Stimulated activated CD8-positive, alpha-beta memory T cell treated with anti-CD3 and anti-CD28 coated beads, Interleukin-7, amount 100 ng/mL, for 48 hours (primary cell): ENCODE measurements around the gene MCM3AP.
"Not testable (repeated sequence)": the region's sequence is repeated elsewhere in the genome, so short reads cannot be mapped to it uniquely, and the experiment has no call there.

ENCODE experiments used
- DNase-seq, 2 donors: peaks; one replicate each; pipeline ENCODE4 v3.0.0-alpha.2; 2020; ENCODE audit warnings: low read depth in 1 of 2; ENCODE audit errors: extremely low read depth in 1 of 2

Gene MCM3AP

GRCh38 chr21:46207006-46207919 is 78.1 kb downstream of the MCM3AP start:
- no peak for DNase-seq

DNA sequence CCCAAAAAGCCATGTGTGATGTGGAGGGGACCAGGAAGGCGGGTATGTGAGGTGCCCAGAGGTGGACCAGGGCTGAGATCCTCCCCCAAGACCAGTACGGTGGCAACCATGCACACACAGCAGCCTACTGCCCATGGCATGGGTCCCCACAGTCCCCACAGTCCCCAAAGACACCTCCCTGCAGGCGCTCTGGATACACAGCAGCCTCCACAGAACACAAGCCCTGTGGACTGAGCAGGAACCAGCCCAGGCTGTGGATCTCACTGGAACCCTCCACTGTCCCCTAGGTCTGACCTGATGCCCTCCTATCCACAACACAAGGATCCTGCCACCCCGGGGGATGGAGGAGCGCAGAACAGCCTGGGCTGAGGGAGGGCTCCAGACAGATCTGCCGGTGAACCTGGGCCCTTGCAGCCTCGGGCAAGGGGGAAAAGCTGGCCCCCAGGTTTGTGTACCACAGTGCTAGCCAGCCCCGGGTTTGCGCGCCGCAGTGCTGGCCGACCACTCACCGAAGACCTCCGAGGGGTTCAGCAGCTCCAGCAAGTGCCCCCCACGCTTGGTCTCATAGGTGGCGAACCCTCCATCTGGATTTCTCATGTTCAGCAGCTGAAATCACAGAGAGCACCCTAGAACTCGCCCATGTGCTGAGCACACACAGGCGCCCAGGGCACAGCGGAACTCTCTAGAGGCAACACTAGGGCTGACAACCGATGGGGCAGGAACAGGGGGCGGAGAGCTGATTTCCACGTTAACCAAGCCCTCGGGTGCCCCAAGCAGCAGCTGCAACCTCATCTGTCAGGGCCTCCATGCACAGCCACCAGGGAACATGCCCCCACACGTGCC is 79.0 kb downstream of the MCM3AP start:
- no peak for DNase-seq

GRCh38 chr21:46205766-46206162 is 79.6 kb downstream of the MCM3AP start:
- no peak for DNase-seq

DNA sequence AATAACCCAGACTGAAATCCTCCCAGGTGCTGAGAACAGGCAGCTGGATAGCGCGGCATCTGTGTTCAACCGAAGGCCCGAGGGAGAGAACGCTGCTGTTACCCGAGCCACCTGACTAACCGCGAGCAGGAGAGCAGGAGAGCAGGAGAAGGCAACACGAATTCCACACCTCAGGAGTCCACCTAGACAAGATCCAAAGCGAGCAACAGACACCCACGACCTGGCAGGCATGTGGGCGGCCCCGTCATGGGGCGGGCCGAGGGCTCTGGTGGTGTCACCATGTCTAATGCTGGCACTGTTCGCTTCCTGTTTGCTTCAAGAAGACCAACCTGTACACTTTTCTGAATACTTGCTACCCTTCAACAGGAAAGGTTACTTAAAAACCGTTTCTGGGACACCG is 80.2 kb downstream of the MCM3AP start:
- DNase-seq = no peak

GRCh38 chr21:46203203-46203600 is 82.2 kb downstream of the MCM3AP start:
- DNase-seq = no peak

DNA sequence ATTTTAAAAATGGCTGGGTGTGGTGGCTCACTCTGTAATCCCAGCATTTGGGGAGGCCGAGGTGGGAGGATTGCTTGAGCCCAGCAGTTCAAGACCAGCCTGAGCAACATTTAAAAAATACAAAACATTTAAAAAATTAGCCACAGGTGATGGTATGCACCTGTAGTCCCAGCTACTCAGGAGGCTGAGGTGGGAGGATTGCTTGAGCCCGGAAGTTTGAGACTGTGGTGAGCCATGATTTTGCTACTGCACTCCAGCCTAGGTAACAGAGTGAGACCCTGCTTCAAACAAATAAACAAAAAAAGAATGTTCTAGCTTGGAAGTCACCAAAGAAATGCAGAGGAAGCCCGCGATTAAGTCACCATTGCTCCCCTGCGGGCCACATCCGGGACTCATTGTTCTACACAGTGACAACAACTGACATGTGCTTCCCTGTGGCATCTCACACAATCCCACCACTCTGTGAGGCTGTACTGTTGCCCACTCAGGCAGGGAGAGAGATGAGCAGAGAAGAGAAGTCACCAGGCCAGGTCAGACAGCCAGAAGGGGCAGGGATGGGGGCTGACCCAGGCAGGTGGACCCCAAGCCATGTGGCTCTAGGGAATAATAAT is 82.7 kb downstream of the MCM3AP start:
- no peak for DNase-seq

GRCh38 chr21:46200877-46201803 is 84.3 kb downstream of the MCM3AP start:
- DNase-seq = not testable (repeated sequence)

- DNase-seq = no peak
Measured at GRCh38 chr21:46199436-46200373, 85.7 kb downstream of the MCM3AP start.

DNA sequence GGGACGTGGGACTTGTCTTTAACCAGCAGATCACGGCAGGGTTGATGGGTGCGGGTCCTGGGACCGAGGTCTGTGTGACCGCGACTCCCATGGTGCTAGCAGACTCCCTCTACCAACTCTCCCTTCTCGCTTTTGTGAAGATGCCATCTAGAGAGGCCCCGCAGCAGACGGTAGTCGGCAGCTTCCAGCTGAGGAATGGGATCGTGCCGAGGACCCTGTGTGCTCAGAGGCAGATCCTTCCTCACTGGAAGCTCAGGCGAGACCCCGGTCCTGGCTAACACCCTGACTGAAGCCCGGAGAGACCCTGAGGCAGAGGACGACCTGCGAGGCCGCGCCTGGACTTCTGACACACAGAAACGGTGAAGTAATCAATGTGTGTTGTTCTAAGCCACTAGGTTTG is 88.7 kb downstream of the MCM3AP start:
- DNase-seq = no peak

DNA sequence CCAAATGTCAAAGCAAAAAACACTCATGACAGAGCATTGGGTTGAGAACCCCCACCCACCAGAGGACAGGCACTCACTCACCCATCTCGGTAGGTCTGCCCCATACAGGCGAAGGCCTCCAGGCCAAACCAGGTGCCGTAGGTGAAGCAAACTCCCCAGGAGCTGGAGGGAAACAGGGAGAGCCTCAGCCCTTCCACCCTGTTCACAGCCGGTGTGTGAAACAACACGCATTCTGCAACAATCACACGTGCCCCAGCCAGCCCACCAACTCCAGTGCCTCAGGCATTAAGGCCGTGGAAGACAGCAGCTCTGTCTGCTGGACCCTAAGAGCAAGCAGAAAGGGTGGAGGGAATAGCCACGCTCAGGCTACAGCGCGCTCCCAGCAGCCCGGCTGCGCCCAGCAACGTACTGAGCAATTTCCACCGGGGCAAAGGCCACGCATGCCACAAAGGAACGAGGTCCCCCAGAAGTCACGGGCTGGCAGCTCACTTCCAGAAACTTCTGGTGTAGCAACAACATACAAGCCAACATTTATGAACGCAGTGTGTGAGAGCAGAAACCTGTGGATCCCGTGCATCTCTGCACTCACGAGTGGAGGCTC is 89.7 kb downstream of the MCM3AP start:
- no peak for DNase-seq

- no peak for DNase-seq
Measured at GRCh38 chr21:46194374-46195334, 90.8 kb downstream of the MCM3AP start.

DNA sequence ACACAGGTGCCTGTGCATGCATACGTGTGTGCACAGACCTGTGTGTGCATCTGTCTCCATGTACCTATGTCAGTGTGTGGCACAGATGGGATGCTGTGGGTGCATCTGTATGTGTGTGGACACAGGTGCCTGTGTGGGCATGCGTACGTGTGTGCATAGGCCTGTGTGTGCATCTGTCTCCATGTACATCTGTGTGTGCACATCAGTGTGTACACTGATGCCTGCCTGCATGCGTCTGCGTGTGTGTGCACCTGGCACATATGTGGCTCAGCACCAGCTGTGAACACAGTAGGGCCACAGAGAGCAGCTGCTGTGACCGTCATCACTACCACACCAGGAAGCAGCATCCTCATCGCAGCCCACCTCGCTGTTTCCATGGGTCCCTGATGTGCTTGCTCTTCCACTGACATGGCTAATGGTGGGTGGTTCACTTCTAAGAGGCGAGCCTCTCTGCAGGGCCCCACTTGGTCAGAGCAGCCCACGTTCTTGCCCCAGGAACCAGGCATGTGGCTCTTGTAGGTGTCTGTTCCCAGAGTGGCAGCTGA is 91.5 kb downstream of the MCM3AP start:
- DNase-seq = no peak

DNA sequence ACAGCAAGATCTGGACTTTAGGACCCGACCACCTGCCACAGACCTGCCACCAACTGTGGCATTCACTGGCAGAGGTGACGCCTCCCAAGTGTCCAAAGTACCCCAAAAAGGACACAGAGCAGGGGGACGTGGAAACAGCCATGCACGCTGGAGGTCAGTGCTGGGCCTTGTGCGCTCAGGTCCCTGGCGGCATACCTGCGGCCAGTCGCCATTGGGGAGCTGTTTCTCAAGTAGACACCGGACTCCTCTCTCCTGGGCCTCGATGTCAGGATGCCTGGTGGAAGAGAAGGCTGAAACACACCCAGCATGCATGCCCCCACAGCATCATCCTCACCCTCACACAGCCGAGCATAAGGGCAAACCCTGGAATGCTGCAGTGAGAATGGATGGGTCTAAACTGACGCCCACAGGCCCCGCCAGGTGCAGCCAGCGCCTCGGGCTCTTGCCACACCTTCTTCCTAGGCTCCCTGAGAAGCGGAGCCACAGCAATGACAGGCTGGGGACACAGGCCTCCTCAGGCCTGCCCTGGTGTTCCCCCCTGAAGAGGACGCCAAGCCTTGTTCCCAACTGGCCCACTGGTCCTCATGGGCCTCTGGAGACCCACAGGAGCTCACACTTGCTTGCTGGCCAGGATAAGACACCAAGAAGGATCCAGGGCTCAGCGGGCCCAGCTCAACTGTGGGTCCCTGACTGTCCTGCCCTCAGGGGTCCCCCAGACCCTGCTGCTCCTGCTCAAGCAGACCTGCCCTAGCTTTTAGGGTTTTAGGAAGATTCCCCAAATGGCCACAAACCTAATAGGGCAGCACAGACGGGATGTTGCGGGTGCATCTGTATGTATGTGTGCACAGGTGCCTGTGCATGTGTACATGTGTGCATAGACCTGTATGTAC is 93.5 kb downstream of the MCM3AP start:
- DNase-seq = no peak

- DNase-seq = no peak
Measured at GRCh38 chr21:46191257-46191685, 94.1 kb downstream of the MCM3AP start.

DNA sequence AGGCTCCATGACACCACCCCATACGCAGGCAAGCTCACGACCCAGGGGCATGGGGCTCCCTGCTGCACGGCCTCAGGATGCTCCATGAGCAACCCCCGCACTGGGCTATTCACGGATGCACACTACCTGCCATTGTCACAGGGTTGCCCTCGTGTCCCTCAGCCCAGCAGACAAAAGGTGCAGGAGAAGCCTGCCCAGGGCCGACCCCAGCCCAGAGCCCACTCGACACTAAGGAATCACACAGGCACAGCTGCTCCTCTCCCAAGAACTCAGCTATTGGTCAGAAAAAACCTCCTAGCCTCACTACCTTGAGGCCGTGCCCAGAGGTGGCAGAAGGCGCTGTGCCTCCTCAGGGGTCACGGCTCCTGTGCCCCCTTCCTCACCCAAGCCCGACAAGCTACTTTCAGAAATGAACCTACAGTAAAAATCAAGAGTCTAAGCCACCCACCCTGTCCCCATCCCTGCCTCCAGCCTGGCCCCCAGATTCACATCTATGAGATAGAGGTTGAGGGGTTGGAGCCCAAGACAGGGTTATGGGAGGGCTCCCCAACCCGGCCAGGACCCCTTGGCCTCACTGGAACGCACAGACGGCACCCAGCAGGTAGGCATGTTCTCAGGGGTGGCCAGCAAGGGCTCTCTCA is 94.8 kb downstream of the MCM3AP start:
- DNase-seq = no peak

- DNase-seq = no peak
Measured at GRCh38 chr21:46189959-46190490, 95.4 kb downstream of the MCM3AP start.
